GM23338 (cell line): ENCODE measurements around the gene PLXNB2. TPM values are rescaled to one million over a fixed set of nuclear protein-coding genes. Genes with fewer than 3 reads are reported as not detected.

ENCODE experiments used
- ATAC-seq: fragments of 200-7000 bp; cut with Tn5 transposase; 3 replicates; pipeline ENCODE4 v1.9.1; 2020
- DNase-seq: peaks from one replicate; pipeline ENCODE4 v3.0.0-alpha.2; 2015; ENCODE audit warnings: low spot score
- H2AFZ ChIP-seq: fragments of 200-600 bp; sonication (generic); 2 replicates; pipeline ENCODE4 v1.8.0; 2016; ENCODE audit warnings: antibody characterized with exemption, mild to moderate bottlenecking, moderate library complexity
- H3F3A ChIP-seq: fragments of 200-600 bp; sonication (generic); replicated peaks from 2 replicates; pipeline ENCODE4 v1.8.0; 2017; ENCODE audit warnings: antibody characterized with exemption, mixed run types, low read depth
- H3K27ac ChIP-seq: fragments of 200-600 bp; sonication (generic); 2 replicates; pipeline ENCODE4 v1.6.1; 2016; ENCODE audit warnings: low read depth
- H3K27me3 ChIP-seq: fragments of 200-600 bp; sonication (generic); 2 replicates; pipeline ENCODE4 v1.8.0; 2016; ENCODE audit warnings: mild to moderate bottlenecking, mixed run types, moderate library complexity; ENCODE audit not compliant: insufficient read depth
- H3K36me3 ChIP-seq: fragments of 200-600 bp; sonication (generic); 2 replicates; pipeline ENCODE4 v1.8.0; 2016; ENCODE audit warnings: mild to moderate bottlenecking; ENCODE audit not compliant: insufficient read depth
- H3K4me1 ChIP-seq: fragments of 200-600 bp; sonication (generic); 2 replicates; pipeline ENCODE4 v1.8.0; 2016; ENCODE audit warnings: mild to moderate bottlenecking, moderate library complexity; ENCODE audit not compliant: insufficient read depth
- H3K4me2 ChIP-seq: fragments of 200-600 bp; sonication (generic); 2 replicates; pipeline ENCODE4 v1.7.1; 2017; ENCODE audit warnings: mixed run types
- H3K4me3 ChIP-seq: fragments of 200-600 bp; sonication (generic); 2 replicates; pipeline ENCODE4 v1.6.1; 2016; ENCODE audit warnings: mixed run types
- H3K79me2 ChIP-seq: fragments of 200-600 bp; sonication (generic); replicated peaks from 2 replicates; pipeline ENCODE4 v1.8.0; 2017; ENCODE audit warnings: mild to moderate bottlenecking; ENCODE audit not compliant: insufficient read depth
- H3K9me2 ChIP-seq: fragments of 200-600 bp; sonication (generic); 2 replicates; pipeline ENCODE4 v1.8.0; 2017; ENCODE audit not compliant: insufficient read depth
- H4K20me1 ChIP-seq: fragments of 200-600 bp; sonication (generic); replicated peaks from 2 replicates; pipeline ENCODE4 v1.8.0; 2017; ENCODE audit warnings: mild to moderate bottlenecking; ENCODE audit not compliant: insufficient read depth
- H3K27ac Mint-ChIP-seq: 2 replicates; pipeline ENCODE4 v1.8.0; 2020; ENCODE audit warnings: inconsistent platforms, mild to moderate bottlenecking, moderate library complexity, mixed read lengths
- H3K27me3 Mint-ChIP-seq: 3 replicates; pipeline ENCODE4 v1.8.0; 2022; ENCODE audit warnings: low read depth, mild to moderate bottlenecking, moderate library complexity, mixed read lengths, inconsistent platforms; ENCODE audit not compliant: insufficient read depth, poor library complexity
- H3K36me3 Mint-ChIP-seq: 3 replicates; pipeline ENCODE4 v1.8.0; 2021; ENCODE audit warnings: low read depth, mild to moderate bottlenecking, inconsistent platforms, moderate library complexity, mixed read lengths
- H3K4me1 Mint-ChIP-seq: 3 replicates; pipeline ENCODE4 v1.8.0; 2020; ENCODE audit warnings: mild to moderate bottlenecking, inconsistent platforms, mixed read lengths
- H3K4me3 Mint-ChIP-seq: 3 replicates; pipeline ENCODE4 v1.8.0; 2021; ENCODE audit warnings: moderate library complexity, mild to moderate bottlenecking, inconsistent platforms, mixed read lengths
- H3K9me3 Mint-ChIP-seq: 3 replicates; pipeline ENCODE4 v1.8.0; 2020; ENCODE audit warnings: moderate library complexity, mild to moderate bottlenecking, inconsistent platforms, mixed read lengths
- CREB1 ChIP-seq: fragments of 250-450 bp; sonication (Bioruptor Pico); IDR thresholded peaks from 2 replicates; pipeline ENCODE4 v1.5.0; 2020; ENCODE audit warnings: low read depth, mild to moderate bottlenecking, moderate library complexity
- CTCF ChIP-seq, 2 experiments: fragments of 200-600 bp in 1 of 2; sonication (generic) in 1 of 2; conservative IDR thresholded peaks; 2 replicates each; pipeline versions ENCODE4 v1.5.1 to v1.6.1; 2016 to 2017; ENCODE audit warnings: antibody characterized with exemption in 2 of 2, low read depth in 2 of 2, mild to moderate bottlenecking in 2 of 2, moderate library complexity in 1 of 2
- ETS1 ChIP-seq: IDR thresholded peaks from 2 replicates; pipeline ENCODE4 v1.6.1; 2016; ENCODE audit warnings: antibody characterized with exemption
- EZH2phosphoT487 ChIP-seq: fragments of 200-600 bp; sonication (generic); IDR thresholded peaks from one replicate; pipeline ENCODE4 v1.8.1; 2018; ENCODE audit warnings: antibody characterized with exemption; ENCODE audit not compliant: unreplicated experiment
- JUNB ChIP-seq: IDR thresholded peaks from one replicate; pipeline ENCODE4 v1.6.1; 2016; ENCODE audit warnings: antibody characterized with exemption; ENCODE audit not compliant: unreplicated experiment
- NANOG ChIP-seq: IDR thresholded peaks from 2 replicates; pipeline ENCODE4 v1.6.1; 2016; ENCODE audit warnings: antibody characterized with exemption, borderline replicate concordance
- POLR2AphosphoS5 ChIP-seq: IDR thresholded peaks from 2 replicates; pipeline ENCODE4 v1.6.1; 2016; ENCODE audit warnings: antibody characterized with exemption, low read depth
- REST ChIP-seq: IDR thresholded peaks from one replicate; pipeline ENCODE4 v1.6.1; 2018; ENCODE audit warnings: antibody characterized with exemption; ENCODE audit not compliant: unreplicated experiment
- STAT1 ChIP-seq: IDR thresholded peaks from one replicate; pipeline ENCODE4 v1.6.1; 2016; ENCODE audit warnings: antibody characterized with exemption; ENCODE audit not compliant: unreplicated experiment
- ZNF114 ChIP-seq: fragments of 250-450 bp; sonication (Bioruptor Pico); IDR thresholded peaks from 2 replicates; pipeline ENCODE4 v1.5.0; 2020; ENCODE audit warnings: mild to moderate bottlenecking, moderate library complexity
- ZNF331 ChIP-seq: fragments of 250-450 bp; sonication (Bioruptor Pico); IDR thresholded peaks from 2 replicates; pipeline ENCODE4 v1.5.0; 2020; ENCODE audit warnings: low read depth, mild to moderate bottlenecking, moderate library complexity
- ZNF462 ChIP-seq: fragments of 250-450 bp; sonication (Bioruptor Pico); IDR thresholded peaks from 2 replicates; pipeline ENCODE4 v1.5.0; 2020; ENCODE audit warnings: mild to moderate bottlenecking, moderate library complexity
- polyA plus RNA-seq: library from polyadenylated mRNA; unstranded; fragments of >200 nt; fragmentation: Nextera tagmentation; extraction: Ambion mirVana; gene quantifications from 2 replicates; pipeline ENCODE4 v1.2.1, GENCODE V29; 2016
- total RNA-seq: library from RNA; depleted of rRNA; stranded (reverse); fragments of >200 nt; shearing (Covaris generic); gene quantifications from 2 replicates; pipeline ENCODE4 v1.2.3, GENCODE V29; 2014

PLXNB2 gene
- total and polyA plus RNA-seq, 2 experiments from 2014 or later = 29.1 to 66.3 TPM

GRCh38 chr22:50257451-50258360 lies 49.7 kb downstream of the PLXNB2 start (continued):
- TF ChIP-seq CREB1 = no peak

- Histone ChIP-seq H3K27ac (no peak overlapping the region), H3K4me1 (peaks cover under 1% of the 10 kb centered on the region; the same call in 1 of the 2 replicates), H2AFZ (no peak overlapping the region), H3K27me3 (peaks cover 13% of the 10 kb centered on the region), H3K79me2 (no peaks in the 10 kb centered on the region), H3K4me3 (no peak overlapping the region), H4K20me1 (no peaks in the 10 kb centered on the region), H3K36me3 (no peaks in the 10 kb centered on the region), H3F3A (no peaks in the 10 kb centered on the region; the same call in 1 of the 2 replicates), H3K4me2 (no peak overlapping the region), H3K9me2 (no peaks in the 10 kb centered on the region)
- Mint-ChIP-seq H3K27me3 (peaks cover 14% of the 10 kb centered on the region), H3K27ac (no peak overlapping the region), H3K36me3 (no peaks in the 10 kb centered on the region), H3K9me3 (no peaks in the 10 kb centered on the region), H3K4me1 (peaks cover under 1% of the 10 kb centered on the region; the same call in 2 of the 3 replicates), H3K4me3 (no peak overlapping the region)
- ATAC-seq = no peak
- no peak for DNase-seq
- TF ChIP-seq POLR2AphosphoS5 = no peak
- TF ChIP-seq ZNF462 (CRISPR knock-in tag) = no peak
- no peak for TF ChIP-seq ZNF114 (CRISPR knock-in tag)
- no peak for TF ChIP-seq CREB1
- no peak for TF ChIP-seq ZNF331 (CRISPR knock-in tag)
- TF ChIP-seq ETS1 = no peak
- TF ChIP-seq JUNB = no peak
- no peak for TF ChIP-seq NANOG
- no peak for TF ChIP-seq CTCF (conservative IDR thresholded peaks at IDR 0.05; ENCODE audit: low read depth in 2 of 2)
- TF ChIP-seq REST = no peak
- TF ChIP-seq EZH2phosphoT487 = no peak
- TF ChIP-seq STAT1 = no peak
Observed at GRCh38 chr22:50257041-50257440, 50.4 kb downstream of the PLXNB2 start.
